ENCODE data around the gene CARD16. TPM values are rescaled to one million over a fixed set of nuclear protein-coding genes. Genes with fewer than 3 reads are reported as not detected.

The CARD16 gene
- total RNA-seq, 2 experiments from 2014 or later, result 8.6 to 10.5 TPM

GRCh38 chr11:105004021-105004420 is 41.1 kb downstream of the CARD16 start:
- no peaks in the 10 kb centered on the region for H3K9me3 Mint-ChIP-seq
- H3K4me1 Mint-ChIP-seq (ENCODE audit: low read depth), result peaks cover 5% of the 10 kb centered on the region
- CTCF ChIA-PET, result no interaction called here
- no peak for DNase-seq
- intact Hi-C loops (cut with micrococcal nuclease), result loop anchor here (5.0 kb wide), 1 partner anchor 1322 kb away; no protein-coding TSS in a partner anchor
- no peak overlapping the region for H3K27ac Mint-ChIP-seq
- no peaks in the 10 kb centered on the region for H3K36me3 Mint-ChIP-seq
- no peaks in the 10 kb centered on the region for H3K27me3 Mint-ChIP-seq
- no peak overlapping the region for H3K4me3 Mint-ChIP-seq
- POLR2A ChIA-PET, result no interaction called here

- intact Hi-C loops (cut with micrococcal nuclease), result loop anchor here (5.0 kb wide), 1 partner anchor 1321 kb away; no protein-coding TSS in a partner anchor
- POLR2A ChIA-PET, result no interaction called here
- no peak for DNase-seq
- Mint-ChIP-seq H3K27me3 (no peaks in the 10 kb centered on the region), H3K36me3 (no peaks in the 10 kb centered on the region), H3K27ac (no peak overlapping the region), H3K4me3 (no peak overlapping the region), H3K9me3 (no peaks in the 10 kb centered on the region), H3K4me1 (ENCODE audit: low read depth) (peaks cover 5% of the 10 kb centered on the region)
- CTCF ChIA-PET, result no interaction called here
Observed at GRCh38 chr11:105003151-105003550, 42.0 kb downstream of the CARD16 start.

GRCh38 chr11:105000797-105001196 is 44.3 kb downstream of the CARD16 start:
- POLR2A ChIA-PET, result no interaction called here
- Mint-ChIP-seq H3K27me3 (no peaks in the 10 kb centered on the region), H3K27ac (no peak overlapping the region), H3K4me3 (no peak overlapping the region), H3K36me3 (no peaks in the 10 kb centered on the region), H3K9me3 (no peaks in the 10 kb centered on the region), H3K4me1 (ENCODE audit: low read depth) (peaks cover 5% of the 10 kb centered on the region)
- peak; percentile 74 for DNase-seq
- intact Hi-C loops (cut with micrococcal nuclease), result loop anchor here (1.0 to 5.0 kb wide), 3 partner anchors 53 to 1318 kb away; no protein-coding TSS in a partner anchor
- CTCF ChIA-PET, result interaction anchor here (0.5 to 2.0 kb wide), 9 partner anchors 11 to 466 kb away, joined by 3 to 5 read pairs (median 3); partner anchors contain the start of gene CASP4

GRCh38 chr11:105000167-105000566 is 45.0 kb downstream of the CARD16 start:
- POLR2A ChIA-PET, result no interaction called here
- H3K9me3 Mint-ChIP-seq, result no peaks in the 10 kb centered on the region
- no peak overlapping the region for H3K4me3 Mint-ChIP-seq
- DNase-seq, result peak; percentile 15
- CTCF ChIA-PET, result interaction anchor here (0.5 to 2.0 kb wide), 7 partner anchors 11 to 465 kb away, joined by 3 to 5 read pairs (median 3); partner anchors contain the start of gene CASP4
- H3K4me1 Mint-ChIP-seq (ENCODE audit: low read depth), result peaks cover 5% of the 10 kb centered on the region
- no peak overlapping the region for H3K27ac Mint-ChIP-seq
- no peaks in the 10 kb centered on the region for H3K36me3 Mint-ChIP-seq
- intact Hi-C loops (cut with micrococcal nuclease), result loop anchor here (1.0 to 5.0 kb wide), 3 partner anchors 53 to 1318 kb away; no protein-coding TSS in a partner anchor
- no peaks in the 10 kb centered on the region for H3K27me3 Mint-ChIP-seq

GRCh38 chr11:104999721-105000120 is 45.4 kb downstream of the CARD16 start:
- Mint-ChIP-seq H3K4me3 (no peak overlapping the region), H3K27ac (no peak overlapping the region), H3K27me3 (no peaks in the 10 kb centered on the region), H3K36me3 (no peaks in the 10 kb centered on the region), H3K9me3 (no peaks in the 10 kb centered on the region), H3K4me1 (ENCODE audit: low read depth) (peaks cover 5% of the 10 kb centered on the region)
- DNase-seq, result no peak
- intact Hi-C loops (cut with micrococcal nuclease), result loop anchor here (1.0 to 5.0 kb wide), 3 partner anchors 52 to 1317 kb away; no protein-coding TSS in a partner anchor
- POLR2A ChIA-PET, result no interaction called here
- CTCF ChIA-PET, result no interaction called here

- H3K27ac Mint-ChIP-seq, result no peak overlapping the region
- intact Hi-C loops (cut with micrococcal nuclease), result no loop called here
- POLR2A ChIA-PET, result interaction anchor here (0.6 kb wide), 1 partner anchor 24 kb away, joined by 3 read pairs; no protein-coding TSS in a partner anchor
- no peak overlapping the region for H3K4me3 Mint-ChIP-seq
- no peaks in the 10 kb centered on the region for H3K9me3 Mint-ChIP-seq
- no peaks in the 10 kb centered on the region for H3K36me3 Mint-ChIP-seq
- peaks cover 5% of the 10 kb centered on the region for H3K4me1 Mint-ChIP-seq (ENCODE audit: low read depth)
- CTCF ChIA-PET, result interaction anchor here (0.8 kb wide), 1 partner anchor 10 kb away, joined by 3 read pairs; no protein-coding TSS in a partner anchor
- no peaks in the 10 kb centered on the region for H3K27me3 Mint-ChIP-seq
- no peak for DNase-seq
Observed at GRCh38 chr11:104997288-104997687, 47.8 kb downstream of the CARD16 start.

- POLR2A ChIA-PET, result no interaction called here
- H3K36me3 Mint-ChIP-seq, result no peaks in the 10 kb centered on the region
- intact Hi-C loops (cut with micrococcal nuclease), result no loop called here
- no peak overlapping the region for H3K4me3 Mint-ChIP-seq
- no peaks in the 10 kb centered on the region for H3K9me3 Mint-ChIP-seq
- H3K27me3 Mint-ChIP-seq, result no peaks in the 10 kb centered on the region
- no peaks in the 10 kb centered on the region for H3K4me1 Mint-ChIP-seq (ENCODE audit: low read depth)
- CTCF ChIA-PET, result no interaction called here
- H3K27ac Mint-ChIP-seq, result no peak overlapping the region
- no peak for DNase-seq
Observed at GRCh38 chr11:104995001-104995408, 50.1 kb downstream of the CARD16 start.

GRCh38 chr11:104992781-104993180 is 52.4 kb downstream of the CARD16 start:
- H3K9me3 Mint-ChIP-seq, result peaks cover 6% of the 10 kb centered on the region
- peaks cover 4% of the 10 kb centered on the region for H3K36me3 Mint-ChIP-seq
- no peaks in the 10 kb centered on the region for H3K4me1 Mint-ChIP-seq (ENCODE audit: low read depth)
- H3K27me3 Mint-ChIP-seq, result no peaks in the 10 kb centered on the region
- H3K27ac Mint-ChIP-seq, result no peak overlapping the region
- intact Hi-C loops (cut with micrococcal nuclease), result no loop called here
- CTCF ChIA-PET, result no interaction called here
- H3K4me3 Mint-ChIP-seq, result no peak overlapping the region
- no peak for DNase-seq
- POLR2A ChIA-PET, result no interaction called here

- intact Hi-C loops (cut with micrococcal nuclease), result no loop called here
- no peak overlapping the region for H3K27ac Mint-ChIP-seq
- H3K9me3 Mint-ChIP-seq, result peaks cover 6% of the 10 kb centered on the region
- CTCF ChIA-PET, result interaction anchor here (0.5 kb wide), 1 partner anchor 152 kb away, joined by 3 read pairs; no protein-coding TSS in a partner anchor
- no peaks in the 10 kb centered on the region for H3K27me3 Mint-ChIP-seq
- no peak for DNase-seq
- no peaks in the 10 kb centered on the region for H3K4me1 Mint-ChIP-seq (ENCODE audit: low read depth)
- H3K4me3 Mint-ChIP-seq, result no peak overlapping the region
- POLR2A ChIA-PET, result no interaction called here
- H3K36me3 Mint-ChIP-seq, result peaks cover 4% of the 10 kb centered on the region
Observed at GRCh38 chr11:104991994-104992393, 53.1 kb downstream of the CARD16 start.

Other genes starting within 250 kb of the CARD16 start
- gene CASP12, start 146.9 kb downstream of the CARD16 start, total RNA-seq, result not detected
- 10 to 100 TPM; 58.2 to 58.3 TPM for gene CASP4, start 76.8 kb downstream of the CARD16 start, total RNA-seq
- gene CASP5, start 22.2 kb downstream of the CARD16 start, total RNA-seq, result not detected
- gene CASP1, start 10.2 kb downstream of the CARD16 start, total RNA-seq, result 10 to 100 TPM; 28.5 to 37.1 TPM
- not detected for gene CARD18, start 94.4 kb upstream of the CARD16 start, total RNA-seq